BLaER1 (cell line): ENCODE measurements around the gene RASSF6.

Experiments used
- H3K27ac ChIP-seq: shearing (Covaris generic); formaldehyde crosslinking; 2 replicates; pipeline ENCODE4 v1.8.1; 2022
- H3K27me3 ChIP-seq: shearing (Covaris generic); formaldehyde crosslinking; 2 replicates; pipeline ENCODE4 v1.8.1; 2022
- H3K36me3 ChIP-seq: shearing (Covaris generic); formaldehyde crosslinking; 2 replicates; pipeline ENCODE4 v1.8.1; 2022
- H3K4me1 ChIP-seq: shearing (Covaris generic); formaldehyde crosslinking; 2 replicates; pipeline ENCODE4 v1.8.1; 2022
- H3K4me2 ChIP-seq: shearing (Covaris generic); formaldehyde crosslinking; 2 replicates; pipeline ENCODE4 v1.8.1; 2022
- H3K4me3 ChIP-seq: shearing (Covaris generic); formaldehyde crosslinking; 2 replicates; pipeline ENCODE4 v1.8.1; 2022
- H3K9ac ChIP-seq: shearing (Covaris generic); formaldehyde crosslinking; 2 replicates; pipeline ENCODE4 v1.8.1; 2022
- H3K9me3 ChIP-seq: shearing (Covaris generic); formaldehyde crosslinking; 2 replicates; pipeline ENCODE4 v1.8.1; 2022
- H4K20me1 ChIP-seq: shearing (Covaris generic); formaldehyde crosslinking; 2 replicates; pipeline ENCODE4 v1.8.1; 2022
- Cebpa-rat ChIP-seq: shearing (Covaris generic); IDR thresholded peaks from 2 replicates; pipeline ENCODE4 v1.8.1; 2022

Gene RASSF6

DNA sequence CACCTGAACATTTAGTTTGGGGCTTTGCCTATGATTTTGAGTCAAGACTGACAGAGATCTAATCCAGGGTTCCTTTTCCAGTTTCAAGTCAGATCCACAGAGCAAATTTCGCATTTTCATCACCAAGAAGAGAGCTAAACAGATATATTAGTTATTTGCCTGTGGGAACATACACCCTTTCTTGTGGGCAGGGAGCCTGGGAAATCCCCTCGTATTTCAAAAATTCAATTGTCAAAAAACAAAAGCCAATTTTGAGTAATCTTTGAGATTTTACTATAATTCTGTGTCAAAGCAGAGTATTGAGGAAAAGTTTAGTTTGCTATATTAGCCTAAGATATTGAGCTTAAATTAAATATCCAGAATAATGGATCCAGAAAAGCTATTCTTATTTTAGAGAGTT, 82.1 kb downstream of the RASSF6 start:
- no peaks in the 10 kb centered on the region for H3K9me3 ChIP-seq
- H3K27me3 ChIP-seq = no peaks in the 10 kb centered on the region
- no peaks in the 10 kb centered on the region for H3K36me3 ChIP-seq
- H3K4me2 ChIP-seq = no peak overlapping the region
- no peak overlapping the region for H3K4me3 ChIP-seq
- H3K27ac ChIP-seq = no peak overlapping the region
- H4K20me1 ChIP-seq = no peaks in the 10 kb centered on the region
- H3K4me1 ChIP-seq = no peaks in the 10 kb centered on the region
- no peak overlapping the region for H3K9ac ChIP-seq
- TF ChIP-seq Cebpa-rat = no peak

DNA sequence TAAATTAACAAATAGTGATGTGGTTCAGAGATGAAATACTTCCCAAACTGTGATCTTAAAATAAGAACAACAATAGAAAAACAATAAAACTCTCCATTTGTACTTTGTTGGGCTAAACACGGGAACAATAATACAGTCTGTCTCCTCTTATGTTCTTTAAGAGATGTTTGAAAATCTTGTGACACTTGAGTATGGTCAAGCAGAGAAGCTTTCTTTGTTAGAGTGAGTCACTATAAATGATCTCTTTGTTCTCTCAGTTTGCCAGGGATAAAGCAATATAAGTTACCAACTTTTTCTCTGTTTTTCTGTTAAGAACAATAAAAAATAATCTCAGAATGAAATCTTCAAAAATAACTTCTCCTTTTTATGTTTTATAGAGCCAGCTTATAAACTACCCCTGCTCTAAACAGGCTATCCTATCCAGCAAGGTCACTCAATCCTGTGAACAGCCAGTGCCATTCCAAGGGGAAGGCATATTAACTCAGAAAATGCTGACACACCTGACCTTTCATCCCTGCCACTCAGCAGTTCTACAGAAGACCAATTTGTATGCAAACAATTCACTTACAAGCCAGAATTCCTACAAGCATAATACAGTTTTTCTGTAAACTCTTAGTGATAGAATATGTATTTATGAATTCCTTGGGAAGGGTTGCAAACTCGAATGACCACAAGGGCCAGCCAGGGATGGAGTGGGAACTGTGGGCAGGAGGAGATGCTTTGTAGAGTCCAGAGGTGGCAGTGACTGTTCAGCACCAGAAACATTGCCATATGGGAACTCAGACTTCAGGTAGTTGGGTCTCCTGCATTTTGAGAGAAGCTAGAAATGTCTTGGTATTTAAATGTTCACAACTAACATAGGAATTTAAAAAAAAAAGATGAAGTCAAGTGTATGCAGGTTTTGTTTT, 86.5 kb downstream of the RASSF6 start:
- Histone ChIP-seq H3K27me3 (no peaks in the 10 kb centered on the region), H3K9me3 (no peaks in the 10 kb centered on the region), H3K27ac (no peak overlapping the region), H3K4me2 (no peak overlapping the region), H3K36me3 (no peaks in the 10 kb centered on the region), H3K9ac (no peak overlapping the region), H3K4me3 (no peak overlapping the region), H4K20me1 (no peaks in the 10 kb centered on the region), H3K4me1 (no peaks in the 10 kb centered on the region)
- TF ChIP-seq Cebpa-rat = no peak

DNA sequence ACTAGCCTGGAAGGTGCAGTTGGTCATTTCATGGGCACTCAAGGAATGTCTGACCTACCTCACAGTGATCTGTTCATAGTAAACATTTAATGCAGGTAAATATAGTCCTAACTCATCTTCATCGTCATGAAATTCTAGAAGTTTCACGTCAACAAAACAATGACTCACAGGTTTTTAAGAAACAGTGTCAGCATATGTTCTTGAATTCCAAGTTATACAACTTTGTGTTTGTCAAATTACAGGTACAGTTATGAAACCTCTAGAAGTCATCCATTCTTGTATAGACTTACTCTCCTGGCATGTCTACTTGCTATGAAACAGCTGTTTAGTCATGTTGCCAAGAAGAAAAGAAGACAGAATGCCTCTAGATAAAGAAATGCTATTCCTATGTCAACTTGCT, 92.1 kb downstream of the RASSF6 start:
- Histone ChIP-seq H3K36me3 (no peaks in the 10 kb centered on the region), H3K27me3 (no peaks in the 10 kb centered on the region), H4K20me1 (no peaks in the 10 kb centered on the region), H3K4me3 (no peak overlapping the region), H3K4me2 (no peak overlapping the region), H3K9ac (no peak overlapping the region), H3K27ac (no peak overlapping the region), H3K9me3 (no peaks in the 10 kb centered on the region), H3K4me1 (no peaks in the 10 kb centered on the region)
- TF ChIP-seq Cebpa-rat = no peak

DNA sequence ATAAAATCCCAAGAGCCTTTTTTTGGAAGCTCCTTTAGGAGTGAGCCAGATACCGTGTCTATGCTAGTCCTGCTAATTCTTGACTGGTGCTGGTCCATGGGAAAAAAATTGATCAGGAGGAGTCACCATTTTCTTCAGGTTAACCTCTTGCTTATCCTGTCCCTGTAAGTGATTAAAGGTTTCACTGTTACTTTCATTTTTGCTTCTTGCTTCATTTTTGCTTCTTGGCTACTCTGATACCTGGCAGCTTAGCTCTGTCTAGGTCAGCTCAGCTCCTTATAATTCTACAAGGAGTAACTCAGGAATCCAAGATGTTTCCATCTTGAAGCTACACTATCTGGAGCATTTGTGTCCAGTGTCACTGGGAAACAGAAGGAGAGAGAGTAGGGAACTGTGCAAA, 93.0 kb downstream of the RASSF6 start:
- Histone ChIP-seq H3K4me1 (no peaks in the 10 kb centered on the region), H3K36me3 (no peaks in the 10 kb centered on the region), H3K27me3 (no peaks in the 10 kb centered on the region), H4K20me1 (no peaks in the 10 kb centered on the region), H3K9ac (no peak overlapping the region), H3K9me3 (no peaks in the 10 kb centered on the region), H3K27ac (no peak overlapping the region), H3K4me2 (no peak overlapping the region), H3K4me3 (no peak overlapping the region)
- TF ChIP-seq Cebpa-rat = no peak

DNA sequence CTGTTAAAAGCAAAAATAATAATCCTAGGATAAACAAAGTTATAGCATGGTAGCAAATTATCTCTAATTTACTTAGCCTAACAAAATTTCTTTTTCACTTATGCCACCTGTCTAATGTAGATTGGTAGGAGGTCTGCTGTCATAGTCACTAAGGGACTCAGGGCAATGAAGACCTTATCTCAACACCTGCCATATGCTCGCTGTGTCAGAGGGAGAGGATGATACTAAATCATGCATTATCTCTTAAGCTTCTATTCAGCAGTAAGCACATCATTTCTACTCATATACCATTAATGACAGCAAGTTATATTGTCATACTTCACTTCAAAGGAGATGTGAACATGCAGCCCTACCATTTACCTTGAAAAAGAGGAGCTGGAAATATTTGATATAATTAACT, 94.6 kb downstream of the RASSF6 start:
- Histone ChIP-seq H3K9me3 (no peaks in the 10 kb centered on the region), H3K4me3 (no peak overlapping the region), H3K4me2 (no peak overlapping the region), H3K27me3 (no peaks in the 10 kb centered on the region), H4K20me1 (no peaks in the 10 kb centered on the region), H3K27ac (no peak overlapping the region), H3K4me1 (peaks cover 12% of the 10 kb centered on the region), H3K9ac (no peak overlapping the region), H3K36me3 (no peaks in the 10 kb centered on the region)
- no peak for TF ChIP-seq Cebpa-rat

DNA sequence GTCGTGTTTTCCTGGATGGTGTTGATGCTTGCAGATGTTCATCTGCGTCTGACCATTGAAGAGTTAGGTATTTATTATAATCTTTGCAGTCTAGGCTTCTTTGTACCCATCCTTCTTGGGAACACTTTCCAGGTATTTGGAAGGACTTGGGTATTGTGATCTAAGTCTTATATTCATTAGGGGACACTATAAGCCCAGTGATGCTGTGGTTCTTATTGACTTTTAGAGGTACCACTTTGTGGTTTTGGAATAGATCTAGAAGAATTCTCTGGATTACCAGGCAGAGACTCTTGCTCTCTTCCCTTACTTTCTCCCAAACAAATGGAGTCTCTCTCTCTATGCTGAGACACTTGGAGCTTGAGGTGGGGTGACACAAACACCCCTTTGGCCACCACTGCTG, 97.1 kb downstream of the RASSF6 start:
- Histone ChIP-seq H3K36me3 (no peaks in the 10 kb centered on the region), H3K27me3 (no peaks in the 10 kb centered on the region), H3K4me2 (no peak overlapping the region), H3K4me3 (no peak overlapping the region), H4K20me1 (no peaks in the 10 kb centered on the region), H3K9ac (no peak overlapping the region), H3K27ac (no peak overlapping the region), H3K4me1 (peaks cover 16% of the 10 kb centered on the region), H3K9me3 (peaks cover 6% of the 10 kb centered on the region; the same call in 1 of the 2 replicates)
- TF ChIP-seq Cebpa-rat = no peak
